HG03103 (cell line): Measurements from ENCODE around the gene RAB31.

ENCODE experiments used
- ATAC-seq: cut with Tn5 transposase; IDR thresholded peaks from one replicate; pipeline ENCODE4 v1.9.1; 2021; ENCODE audit warnings: low read depth; ENCODE audit not compliant: unreplicated experiment

Gene RAB31

GRCh38 chr18:9809697-9810096 lies 101.6 kb downstream of the RAB31 start:
- no peak for ATAC-seq

- ATAC-seq = no peak
Measured at GRCh38 chr18:9810299-9810698, 102.2 kb downstream of the RAB31 start.

GRCh38 chr18:9810994-9811705 lies 103.0 kb downstream of the RAB31 start:
- no peak for ATAC-seq

GRCh38 chr18:9811978-9812377 lies 103.9 kb downstream of the RAB31 start:
- no peak for ATAC-seq

GRCh38 chr18:9814431-9814830 lies 106.3 kb downstream of the RAB31 start:
- ATAC-seq = no peak

- ATAC-seq = no peak
Measured at GRCh38 chr18:9817286-9817685, 109.2 kb downstream of the RAB31 start.

- ATAC-seq = no peak
Measured at GRCh38 chr18:9817725-9818422, 109.8 kb downstream of the RAB31 start.

- no peak for ATAC-seq
Measured at GRCh38 chr18:9818423-9818734, 110.3 kb downstream of the RAB31 start.

- ATAC-seq = no peak
Measured at GRCh38 chr18:9820127-9820526, 112.0 kb downstream of the RAB31 start.

GRCh38 chr18:9820719-9821118 lies 112.6 kb downstream of the RAB31 start:
- ATAC-seq = no peak

- no peak for ATAC-seq
Measured at GRCh38 chr18:9822587-9823185, 114.6 kb downstream of the RAB31 start.

- no peak for ATAC-seq
Measured at GRCh38 chr18:9823805-9824473, 115.8 kb downstream of the RAB31 start.

- no peak for ATAC-seq
Measured at GRCh38 chr18:9824474-9824832, 116.4 kb downstream of the RAB31 start.

GRCh38 chr18:9824952-9825371 lies 116.9 kb downstream of the RAB31 start:
- ATAC-seq = no peak

- ATAC-seq = no peak
Measured at GRCh38 chr18:9825571-9826073, 117.5 kb downstream of the RAB31 start.

- ATAC-seq = no peak
Measured at GRCh38 chr18:9826685-9827084, 118.6 kb downstream of the RAB31 start.

- ATAC-seq = no peak
Measured at GRCh38 chr18:9827211-9827792, 119.2 kb downstream of the RAB31 start.

GRCh38 chr18:9827793-9828505 lies 119.8 kb downstream of the RAB31 start:
- no peak for ATAC-seq

GRCh38 chr18:9828506-9829396 lies 120.7 kb downstream of the RAB31 start:
- no peak for ATAC-seq

- ATAC-seq = no peak
Measured at GRCh38 chr18:9829397-9829712, 121.3 kb downstream of the RAB31 start.
